Measurements from ENCODE around the gene DCLK1.

DNA sequence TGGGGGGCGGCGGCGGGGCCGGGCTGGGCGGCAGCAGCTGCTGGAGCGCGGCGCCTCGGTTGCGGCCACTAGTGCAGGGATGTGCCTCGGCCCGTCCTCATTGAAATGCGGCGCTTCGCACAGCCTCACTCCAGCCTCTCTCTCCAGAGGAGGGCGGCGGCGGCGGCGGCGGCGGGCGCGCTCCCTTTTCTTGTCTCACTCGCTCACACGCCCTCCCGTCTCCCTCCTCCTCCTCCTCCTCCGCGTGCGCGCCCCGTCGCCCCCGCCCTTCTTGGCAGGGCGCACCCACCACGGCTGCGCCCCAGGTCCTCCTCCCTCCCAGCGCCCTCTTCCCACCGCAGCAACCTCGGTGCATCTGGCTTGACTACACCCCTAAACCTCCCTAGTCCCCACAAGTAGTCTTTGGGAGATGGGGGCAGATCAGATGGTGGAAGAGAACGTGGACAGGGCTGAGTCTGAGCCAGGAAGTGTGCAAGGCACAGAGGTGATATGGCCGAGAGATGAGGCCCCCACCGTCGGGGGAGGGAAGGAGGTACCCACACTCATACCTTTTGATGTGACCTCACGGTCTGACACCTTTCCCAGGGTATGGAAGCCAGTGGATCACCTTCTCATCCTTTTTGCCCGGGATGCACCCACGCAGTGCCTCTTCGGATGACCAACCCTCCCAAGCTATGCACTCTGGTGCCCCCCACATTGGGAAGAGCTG is at the start of gene DCLK1:
- TF ChIP-seq, protein P1, sequence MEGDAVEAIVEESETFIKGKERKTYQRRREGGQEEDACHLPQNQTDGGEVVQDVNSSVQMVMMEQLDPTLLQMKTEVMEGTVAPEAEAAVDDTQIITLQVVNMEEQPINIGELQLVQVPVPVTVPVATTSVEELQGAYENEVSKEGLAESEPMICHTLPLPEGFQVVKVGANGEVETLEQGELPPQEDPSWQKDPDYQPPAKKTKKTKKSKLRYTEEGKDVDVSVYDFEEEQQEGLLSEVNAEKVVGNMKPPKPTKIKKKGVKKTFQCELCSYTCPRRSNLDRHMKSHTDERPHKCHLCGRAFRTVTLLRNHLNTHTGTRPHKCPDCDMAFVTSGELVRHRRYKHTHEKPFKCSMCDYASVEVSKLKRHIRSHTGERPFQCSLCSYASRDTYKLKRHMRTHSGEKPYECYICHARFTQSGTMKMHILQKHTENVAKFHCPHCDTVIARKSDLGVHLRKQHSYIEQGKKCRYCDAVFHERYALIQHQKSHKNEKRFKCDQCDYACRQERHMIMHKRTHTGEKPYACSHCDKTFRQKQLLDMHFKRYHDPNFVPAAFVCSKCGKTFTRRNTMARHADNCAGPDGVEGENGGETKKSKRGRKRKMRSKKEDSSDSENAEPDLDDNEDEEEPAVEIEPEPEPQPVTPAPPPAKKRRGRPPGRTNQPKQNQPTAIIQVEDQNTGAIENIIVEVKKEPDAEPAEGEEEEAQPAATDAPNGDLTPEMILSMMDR (IDR thresholded peaks at IDR 0.05): no peak
- no peak for TF ChIP-seq POLR2A (IDR thresholded peaks at IDR 0.05)
